HG02852 (cell line): ENCODE data around the gene TPP1.

Experiments used
- ATAC-seq: cut with Tn5 transposase; IDR thresholded peaks from one replicate; pipeline ENCODE4 v1.9.1; 2021; ENCODE audit warnings: mild to moderate bottlenecking, moderate library complexity; ENCODE audit not compliant: unreplicated experiment

TPP1 gene

DNA sequence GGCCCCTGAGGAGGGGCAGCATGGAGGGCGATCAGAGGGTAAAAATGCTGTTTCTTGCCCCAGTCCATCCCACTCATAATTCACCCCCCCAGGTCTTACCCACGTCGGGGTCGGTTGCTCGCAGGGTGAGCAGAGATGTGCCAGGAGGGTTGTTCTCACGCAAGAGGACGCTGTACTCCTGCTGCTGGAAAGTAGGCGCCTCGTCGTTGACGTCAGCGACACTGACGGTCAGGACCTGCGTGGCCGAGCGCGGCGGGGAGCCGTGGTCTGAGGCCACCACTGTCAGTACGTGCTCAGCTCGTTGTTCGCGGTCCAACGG lies 10.3 kb upstream of the TPP1 start:
- ATAC-seq, result no peak

DNA sequence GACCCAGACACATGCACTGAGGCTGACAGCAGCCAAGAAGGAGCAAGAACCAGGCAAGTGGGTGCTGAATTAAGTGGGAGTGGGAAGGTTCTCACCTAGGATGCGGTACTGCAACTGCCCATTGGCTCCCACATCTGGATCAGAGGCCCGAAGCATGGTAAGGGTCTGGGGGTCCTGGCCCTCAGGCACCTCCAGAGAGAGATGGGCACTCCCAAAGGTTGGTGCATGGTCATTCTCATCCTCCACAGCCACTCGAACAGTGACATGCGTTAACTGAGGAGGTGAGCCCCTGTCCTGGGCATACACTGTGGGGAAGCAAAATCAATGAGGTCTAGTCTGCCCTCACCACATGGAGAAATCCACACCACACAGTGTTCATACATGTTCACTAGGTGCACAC lies 9.3 kb upstream of the TPP1 start:
- ATAC-seq, result no peak

DNA sequence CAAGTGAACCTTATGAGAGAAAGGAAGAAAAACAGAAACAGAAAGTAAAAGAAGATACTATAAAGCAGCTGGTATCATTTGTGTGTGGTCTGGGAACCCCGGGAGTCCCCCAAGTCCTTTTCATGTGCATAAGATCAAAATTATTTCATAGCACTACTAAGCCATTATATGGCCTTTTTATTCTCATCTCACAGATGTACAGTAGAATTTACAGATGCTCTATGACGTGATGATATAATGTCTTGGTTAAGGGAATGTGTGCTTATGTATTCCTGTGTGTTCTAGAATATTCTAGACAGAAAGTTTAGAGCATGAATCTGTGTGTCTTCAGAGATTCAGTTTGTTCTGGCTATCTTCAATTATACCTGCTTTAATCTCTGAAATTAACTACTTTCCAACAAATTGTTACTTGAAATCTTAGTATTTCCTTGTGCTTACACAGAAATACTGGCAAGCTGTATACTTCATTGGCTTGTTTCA lies 8.6 kb upstream of the TPP1 start:
- peak; percentile 85 for ATAC-seq

DNA sequence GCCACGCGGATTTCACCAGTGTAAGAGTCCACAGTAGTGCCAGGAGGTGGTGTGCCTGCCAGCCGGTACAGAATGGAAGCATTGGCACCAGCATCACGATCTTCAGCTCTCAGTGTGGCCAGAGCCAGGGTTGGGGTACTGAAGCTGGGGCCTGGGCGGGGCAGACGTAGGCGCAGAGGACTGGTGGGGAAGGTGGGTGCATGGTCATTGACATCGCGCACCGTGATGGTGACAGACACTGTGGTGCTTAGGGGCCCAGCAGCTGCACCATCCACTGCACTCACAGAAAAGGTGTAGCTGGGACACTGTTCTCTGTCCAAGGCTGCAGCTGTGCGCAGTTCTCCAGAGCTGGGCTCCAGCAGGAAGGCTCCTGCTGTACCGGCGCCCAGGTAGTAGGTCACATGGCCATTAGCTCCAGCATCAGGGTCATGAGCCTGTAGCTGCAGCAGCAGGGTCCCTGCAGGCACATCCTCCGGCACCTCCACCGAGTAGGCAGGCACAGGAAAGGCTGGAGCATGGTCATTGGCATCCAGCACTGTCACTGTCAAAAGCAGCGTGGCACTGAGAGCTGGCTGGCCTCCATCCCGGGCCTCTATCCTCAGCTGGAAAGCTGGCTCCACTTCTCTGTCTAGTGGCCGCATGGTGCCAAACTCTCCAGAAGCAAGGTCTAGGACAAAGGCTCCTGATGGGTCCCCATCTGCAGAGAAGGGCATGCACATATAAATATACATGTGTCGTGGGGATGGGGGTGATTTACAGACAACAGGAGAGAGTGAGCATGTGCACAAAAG lies 7.9 kb upstream of the TPP1 start:
- no peak for ATAC-seq

DNA sequence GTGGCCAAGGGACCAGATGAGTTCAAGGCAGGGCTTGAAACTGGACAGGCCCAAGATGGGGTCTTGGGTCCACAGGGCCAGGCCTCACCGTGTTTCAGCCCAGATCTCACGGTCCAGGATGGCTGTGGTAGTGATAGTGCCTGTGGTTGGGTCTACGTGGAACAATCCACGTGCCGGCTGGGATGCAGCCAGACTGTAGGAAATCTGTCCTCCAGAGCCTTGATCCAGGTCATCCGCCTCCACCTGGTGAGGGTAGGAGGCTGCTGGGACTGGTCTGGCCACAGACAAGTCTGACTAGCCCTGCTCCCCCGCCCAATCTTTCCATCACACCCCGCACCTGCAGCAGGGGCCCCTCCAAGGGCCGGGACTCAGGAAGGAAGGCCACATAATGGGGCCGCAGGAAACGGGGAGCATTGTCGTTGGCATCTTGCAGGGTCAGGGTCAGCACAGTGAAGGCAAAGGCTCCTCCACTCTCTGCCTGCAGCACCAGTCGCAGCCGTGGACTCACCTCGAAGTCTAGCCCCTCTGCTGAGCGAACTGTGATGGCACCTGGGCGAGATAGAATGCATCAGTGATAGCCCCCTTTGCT lies 6.7 kb upstream of the TPP1 start:
- no peak for ATAC-seq

DNA sequence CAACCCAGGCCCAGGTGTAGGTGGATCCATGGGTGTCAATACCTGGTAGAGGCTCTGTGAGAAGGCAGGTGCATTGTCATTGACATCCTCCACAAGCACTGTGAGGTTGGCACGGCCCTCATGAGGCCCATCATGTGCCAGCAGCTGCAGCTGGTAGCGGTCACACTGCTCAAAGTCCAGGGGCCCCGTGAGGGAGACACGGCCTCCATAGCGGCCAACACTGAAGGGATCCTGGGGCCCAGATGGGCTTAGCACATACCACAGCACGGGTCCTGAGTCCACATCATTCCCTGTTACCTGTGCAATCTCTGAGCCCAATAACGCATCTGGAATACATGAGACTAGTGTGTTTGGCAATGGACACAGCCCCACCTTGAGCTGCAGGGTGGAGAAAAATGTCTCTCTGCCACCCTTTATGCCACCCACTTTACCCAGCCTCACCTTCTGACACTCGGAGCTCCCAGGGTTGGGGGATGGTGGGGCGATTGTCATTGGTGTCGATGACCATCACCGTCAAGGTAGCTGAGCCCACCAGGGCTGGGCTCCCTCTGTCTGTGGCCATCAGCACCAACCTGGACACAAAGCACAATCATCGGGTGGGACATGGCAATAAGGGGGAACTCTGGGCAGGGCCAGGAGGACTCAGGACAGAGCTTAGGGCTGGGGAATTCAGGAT lies 6.1 kb upstream of the TPP1 start:
- ATAC-seq, result no peak

DNA sequence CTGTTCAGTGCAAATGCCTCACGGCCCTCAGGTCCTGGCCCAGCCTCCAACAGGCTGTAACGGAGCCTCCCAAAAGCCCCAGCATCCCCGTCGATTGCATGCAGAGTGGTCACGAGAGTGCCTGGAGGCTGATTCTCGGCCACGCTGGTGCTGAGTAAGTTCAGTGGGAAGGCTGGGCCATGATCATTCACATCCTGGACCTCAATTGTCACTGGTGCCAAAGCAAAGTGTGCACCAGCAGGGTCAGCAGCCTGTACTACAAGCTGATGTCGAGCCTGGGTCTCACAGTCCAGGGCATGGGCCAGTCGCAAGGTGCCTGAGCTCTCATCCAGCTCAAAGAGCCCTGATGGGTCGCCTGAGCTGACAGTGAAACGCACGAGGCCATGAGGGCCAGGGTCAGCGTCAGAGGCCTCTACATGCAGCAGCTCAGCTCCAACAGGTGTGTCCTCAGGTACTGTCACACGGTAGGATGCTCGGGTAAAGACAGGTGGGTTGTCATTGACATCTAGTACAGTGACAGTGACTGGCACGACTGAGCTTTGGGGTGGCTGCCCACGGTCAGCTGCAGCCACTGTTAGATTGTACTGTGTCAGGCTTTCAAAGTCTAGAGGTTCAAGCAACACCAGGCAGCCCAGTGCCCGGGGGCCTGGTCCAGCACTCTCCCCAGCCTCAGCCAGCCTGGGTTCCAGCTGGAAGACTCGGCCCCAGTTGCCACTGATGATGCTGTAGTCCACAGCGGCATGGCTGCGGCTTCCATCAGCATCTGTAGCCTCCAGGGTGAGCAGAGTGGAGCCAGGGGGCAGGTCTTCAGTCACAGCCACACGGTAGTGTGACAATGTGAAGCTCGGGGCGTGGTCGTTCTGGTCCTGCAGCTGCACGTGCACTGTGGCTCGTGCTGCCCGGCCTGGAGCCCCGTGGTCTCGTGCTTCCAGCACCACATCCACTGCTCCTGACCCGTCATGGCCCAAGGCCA lies 4.5 kb upstream of the TPP1 start:
- ATAC-seq, result no peak

DNA sequence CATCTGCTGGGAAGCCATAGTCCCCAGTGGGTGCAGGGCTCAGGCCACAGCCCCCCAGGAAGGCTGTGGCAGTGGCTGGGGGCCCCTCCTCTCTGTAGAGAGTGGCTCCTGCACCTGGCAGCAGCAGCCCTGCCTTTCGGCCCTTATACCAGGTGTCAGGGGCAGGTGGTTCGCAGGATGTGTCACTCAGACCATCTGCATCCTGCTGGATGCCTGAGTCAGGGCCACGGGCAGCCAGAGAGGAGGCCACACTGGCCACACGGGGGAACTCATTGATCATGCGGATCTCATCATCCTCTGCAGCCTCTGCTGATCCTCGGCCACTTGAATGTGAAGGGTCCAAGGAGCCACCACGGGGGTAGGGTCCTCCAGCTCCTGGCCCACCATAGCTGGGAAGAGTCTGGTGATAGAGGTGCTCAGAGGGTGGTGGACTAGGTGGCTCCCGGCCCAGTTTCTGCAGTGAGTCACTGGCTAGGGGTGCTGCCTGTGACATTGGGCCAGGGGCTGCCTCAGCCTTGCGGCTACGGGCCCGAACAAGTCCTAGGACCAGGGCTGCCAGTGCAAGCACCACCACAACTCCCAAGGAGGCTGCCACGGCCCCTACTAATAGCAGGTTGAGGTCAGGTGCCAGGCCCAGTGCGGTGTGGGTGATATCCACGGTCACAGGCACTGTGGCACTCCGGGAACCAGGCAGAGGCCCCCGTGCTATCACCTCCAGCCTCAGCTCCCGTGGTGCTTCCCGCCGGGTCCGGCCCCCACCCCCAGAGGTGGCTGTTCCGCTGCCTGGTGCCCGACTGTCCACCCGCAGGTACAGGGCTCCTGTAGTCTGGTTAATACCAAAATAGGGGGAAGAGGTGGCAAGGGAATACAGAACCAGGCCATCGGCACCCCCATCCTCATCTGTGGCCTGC lies 3.3 kb upstream of the TPP1 start:
- no peak for ATAC-seq

DNA sequence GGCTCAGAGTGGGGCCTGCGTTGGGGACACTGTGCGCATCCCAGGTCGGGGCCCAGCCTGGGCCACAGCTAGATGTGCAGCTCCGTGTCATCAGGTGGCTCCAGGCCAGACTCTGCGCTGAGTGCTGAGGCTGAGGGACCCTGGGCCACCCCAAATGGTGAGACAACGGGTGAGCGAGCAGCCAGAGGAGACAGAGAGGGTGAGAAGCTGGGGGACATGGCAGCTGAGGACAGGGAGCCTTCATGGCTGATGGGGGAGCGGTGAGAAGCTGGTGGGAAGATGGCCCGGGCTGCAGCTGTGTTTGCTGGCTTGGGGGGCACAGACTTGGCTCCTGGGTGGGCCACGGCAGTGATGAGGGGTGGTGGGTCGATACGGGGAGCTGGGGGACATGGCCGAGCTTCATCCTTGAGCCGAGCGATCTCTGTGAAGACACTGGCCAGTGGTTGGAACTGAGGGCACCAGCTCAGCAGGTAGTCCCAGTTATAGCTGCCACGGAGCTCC lies 2.5 kb upstream of the TPP1 start:
- no peak for ATAC-seq

DNA sequence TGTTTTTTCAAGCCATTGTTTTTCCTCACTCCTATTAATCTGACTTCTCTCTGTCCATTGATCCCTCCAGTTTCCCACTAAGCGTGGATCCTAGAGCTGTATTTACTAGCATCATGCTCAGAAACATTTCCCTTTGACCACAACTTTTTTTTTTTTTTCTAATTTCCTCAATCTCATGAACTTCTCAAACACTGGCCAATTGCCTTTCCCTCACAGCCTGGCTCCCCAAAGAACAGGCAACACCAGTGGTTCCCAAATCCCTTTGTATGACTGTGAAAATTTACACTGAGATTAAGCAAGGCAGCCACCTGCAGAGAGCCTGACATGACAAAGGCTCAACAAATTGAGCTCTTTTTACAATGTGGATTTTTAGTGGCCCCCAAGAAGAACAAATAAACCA lies 1.4 kb upstream of the TPP1 start:
- ATAC-seq, result no peak

DNA sequence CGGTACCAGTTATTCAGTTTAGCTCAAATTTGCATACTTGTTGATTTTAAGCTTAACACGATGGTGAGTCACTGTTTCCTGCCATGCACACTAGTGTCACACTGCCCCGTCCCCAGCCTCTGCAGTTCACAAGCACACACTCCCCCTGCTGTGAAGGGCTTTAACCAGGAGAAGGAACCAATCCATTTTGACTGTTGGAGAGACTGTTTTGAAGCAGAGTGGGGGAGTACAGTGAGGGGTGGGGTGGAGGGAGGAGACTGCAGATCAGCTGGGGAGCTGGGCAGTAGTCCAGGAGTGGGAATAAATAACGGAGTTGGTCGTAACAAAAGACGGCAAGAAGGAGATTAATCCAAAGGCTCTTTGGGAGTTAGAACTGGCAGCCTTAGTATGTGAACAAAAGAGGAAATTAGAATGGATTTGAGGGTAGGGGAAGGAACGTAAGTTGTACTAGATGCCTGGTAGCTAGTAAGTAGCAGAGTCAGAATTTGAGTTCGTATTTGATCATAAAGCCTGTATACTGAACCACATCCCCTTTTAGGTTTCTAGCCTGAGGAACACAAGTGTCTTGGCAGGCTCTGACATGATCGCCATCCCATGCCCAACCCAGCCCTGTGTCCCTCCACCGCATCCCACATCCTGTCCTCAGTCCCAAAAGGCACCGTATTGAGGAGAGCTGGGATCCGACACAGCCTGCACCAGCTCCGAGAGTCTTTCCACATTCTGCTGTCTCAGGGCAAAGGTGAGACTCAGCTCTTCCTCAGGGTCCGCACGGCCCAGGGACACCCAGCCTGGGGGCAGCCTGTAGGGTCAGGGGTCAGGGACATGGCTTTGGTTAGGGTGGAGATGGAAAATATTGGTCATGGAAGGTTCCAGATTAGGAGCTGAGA lies 862 bp downstream of the TPP1 start:
- ATAC-seq, result peak; percentile 24

DNA sequence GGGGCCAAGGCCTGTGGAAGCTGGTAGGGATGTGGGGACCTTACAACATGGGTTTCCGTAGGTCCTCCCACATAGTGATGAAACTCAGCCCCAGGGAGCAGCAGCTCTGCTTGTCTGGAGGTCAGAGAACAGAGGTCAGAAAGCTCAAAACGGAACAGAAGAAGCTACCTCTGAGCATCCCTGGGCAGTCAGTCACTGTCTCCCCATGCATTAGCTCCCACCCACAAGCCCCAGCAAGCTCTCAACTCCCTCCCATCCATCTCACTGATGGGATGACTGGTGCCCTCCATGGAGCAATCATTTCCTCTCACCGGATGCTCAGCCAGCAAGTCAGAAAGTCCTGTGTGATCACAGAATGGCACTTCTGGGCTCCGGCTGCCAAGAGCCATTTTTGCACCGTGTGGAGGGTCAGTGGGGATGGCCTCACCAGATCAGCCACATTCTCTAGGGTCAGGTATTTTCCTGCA lies 1.9 kb downstream of the TPP1 start:
- no peak for ATAC-seq

DNA sequence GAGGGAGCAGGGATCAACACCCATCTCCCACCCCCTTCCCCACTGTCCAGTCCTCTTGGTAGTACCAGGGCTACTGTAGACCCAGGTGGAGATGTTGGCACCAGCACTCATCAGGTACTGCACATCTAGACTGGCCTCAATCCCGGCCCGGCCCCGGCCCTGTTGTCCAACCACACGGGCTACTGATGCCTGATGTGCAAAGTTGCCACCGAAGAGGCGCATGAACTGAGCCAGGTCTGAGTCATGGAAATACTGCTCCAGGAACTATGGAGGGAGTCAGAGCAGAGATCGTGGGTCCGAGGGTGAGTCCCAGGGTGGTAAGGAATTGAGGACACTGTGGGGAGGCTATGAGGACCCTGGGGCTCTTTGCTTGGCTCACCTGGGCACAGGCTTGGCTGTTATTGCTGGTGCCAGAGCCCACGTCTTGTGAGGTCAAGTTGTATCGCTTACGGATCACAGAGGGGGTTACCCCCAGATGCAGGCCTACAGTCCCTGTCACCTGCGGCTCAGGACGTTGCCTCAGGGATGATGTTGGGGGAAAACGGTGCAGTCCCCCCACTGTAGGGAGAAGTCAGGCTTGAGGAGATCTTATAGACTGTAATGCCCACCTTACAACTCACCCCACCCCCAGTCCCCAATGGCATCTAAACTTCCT lies 2.5 kb downstream of the TPP1 start:
- no peak for ATAC-seq

DNA sequence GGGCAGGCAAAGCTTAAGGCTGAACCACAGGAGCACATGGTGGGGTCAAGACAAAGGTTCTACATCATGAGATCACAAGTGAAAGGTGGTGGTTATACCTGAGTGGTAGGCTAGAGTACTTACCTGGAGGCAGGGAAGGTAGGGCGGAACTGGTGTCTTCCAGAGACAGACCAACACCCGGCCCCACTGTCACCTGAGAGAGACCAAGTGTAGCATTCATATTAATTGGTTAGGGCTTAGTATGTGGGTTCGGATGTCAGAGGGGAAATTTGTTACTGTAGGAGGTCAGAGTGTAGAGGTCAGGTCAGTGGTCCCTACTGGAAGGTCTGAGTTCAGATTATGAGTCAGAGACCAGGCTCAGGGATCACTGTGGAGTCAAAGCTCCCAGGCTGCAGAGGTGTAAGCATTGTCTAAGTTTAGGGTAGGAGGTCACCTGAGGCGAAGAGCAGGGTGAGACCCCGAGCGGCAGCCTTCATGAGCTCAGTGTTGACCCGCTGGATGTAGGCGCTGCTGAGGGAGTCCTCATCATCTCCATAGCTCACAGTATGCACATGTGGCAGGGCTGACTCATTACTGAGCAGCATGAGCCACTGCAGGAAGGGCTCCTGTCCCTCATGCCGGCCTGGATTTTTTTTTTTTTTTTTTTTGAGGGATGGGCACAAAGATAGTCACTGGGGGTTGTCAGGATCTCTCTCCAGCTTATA lies 3.2 kb downstream of the TPP1 start:
- no peak for ATAC-seq

DNA sequence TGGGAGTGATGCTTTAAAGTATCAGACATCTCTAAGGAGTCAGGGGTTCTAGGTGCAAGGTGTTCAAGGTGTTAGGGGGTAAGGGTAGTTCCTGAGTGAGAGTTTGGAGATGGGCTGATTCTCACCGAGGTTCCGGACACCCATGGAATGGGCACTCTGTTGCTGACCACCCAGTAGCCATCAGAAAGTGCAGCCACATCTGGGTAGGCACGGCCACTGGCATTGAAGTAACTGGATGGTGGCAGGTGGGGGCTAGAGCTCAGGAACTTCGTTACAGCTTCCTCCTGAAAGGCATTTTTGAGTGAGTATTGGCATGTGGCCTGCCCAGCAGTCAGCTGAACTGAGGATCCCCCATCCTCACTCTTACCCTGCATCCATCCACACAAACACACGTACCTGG lies 4.2 kb downstream of the TPP1 start:
- ATAC-seq, result no peak

DNA sequence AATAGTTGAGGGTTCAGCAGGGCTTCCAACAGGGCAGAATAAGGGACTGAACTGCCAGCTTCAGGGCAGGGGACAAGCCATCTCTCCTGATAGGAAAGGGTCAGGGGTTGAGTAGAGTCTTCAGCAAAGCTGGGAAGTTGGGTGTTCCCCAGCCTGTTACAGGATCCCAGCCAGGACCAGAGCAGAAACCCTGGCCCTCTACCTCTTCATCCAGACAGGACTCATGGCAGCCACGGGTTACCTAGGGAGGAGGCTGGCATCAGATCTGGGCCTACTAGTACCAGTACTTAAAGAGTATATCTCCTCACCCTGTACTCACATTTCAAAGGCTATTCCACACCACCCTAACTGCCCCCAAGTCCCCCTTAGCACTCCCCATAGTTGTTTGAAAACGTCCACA lies 4.8 kb downstream of the TPP1 start:
- no peak for ATAC-seq

DNA sequence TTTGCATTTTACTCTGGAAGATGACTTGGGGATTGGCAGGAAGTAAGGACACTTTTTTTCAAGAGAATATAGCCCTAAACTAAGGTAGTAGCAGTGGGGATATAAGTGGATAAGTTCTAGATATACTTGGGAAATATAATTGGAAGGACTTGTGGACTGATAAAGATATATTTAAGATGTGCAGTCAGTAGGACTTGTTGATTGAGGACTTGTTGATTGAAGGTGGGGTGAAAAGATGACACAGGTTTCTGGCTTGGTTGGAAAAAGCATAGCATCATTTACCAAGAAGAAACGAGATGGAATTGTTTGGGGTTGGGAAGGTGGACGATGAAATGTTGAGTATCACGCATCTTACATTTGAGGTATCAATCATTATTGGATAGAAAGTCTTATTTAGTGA lies 5.7 kb downstream of the TPP1 start:
- no peak for ATAC-seq
